HepG2 (cell line): ENCODE data around the gene TFPI. TPM values are rescaled to one million over a fixed set of nuclear protein-coding genes. Genes with fewer than 3 reads are reported as not detected.

Experiments
- ATAC-seq: fragments of 200-7000 bp; cut with Tn5 transposase; 3 replicates; pipeline ENCODE4 v1.9.1; 2020; ENCODE audit warnings: mild to moderate bottlenecking, moderate library complexity
- BruUV-seq: library from RNA; stranded (reverse); fragments of 400-500 nt; replicated peaks from 2 replicates; lab custom pipeline; 2021; lab: Mats Ljungman, UMichigan
- CTCF ChIA-PET: fragments of 300-600 bp; formaldehyde crosslinking; extraction: SDS; loops from one replicate; lab custom pipeline; 2021; ENCODE audit warnings: low total read pairs, inconsistent platforms, low intra/inter-chr PET ratio; lab: Yijun Ruan, JAX
- POLR2A ChIA-PET: fragments of 350-600 bp; sonication (Branson Sonifier 250); formaldehyde crosslinking; loops from one replicate; lab custom pipeline; 2020; ENCODE audit warnings: antibody characterized with exemption, inconsistent platforms; lab: Yijun Ruan, JAX
- DNase-seq: peaks from one replicate; pipeline ENCODE4 v3.0.0-alpha.2; 2015; ENCODE audit warnings: low spot score
- FAIRE-seq: peaks from 3 replicates; lab custom pipeline; 2011; peaks lifted over from hg19 to GRCh38; lab: Jason Lieb, UNC
- H2AFZ ChIP-seq: one replicate; pipeline ENCODE4 v1.6.1; 2011; ENCODE audit warnings: low read length, inconsistent platforms
- H3K27ac ChIP-seq: fragments of 300-600 bp; 3 replicates; pipeline ENCODE4 v1.8.0; 2011; ENCODE audit warnings: mixed run types, mild to moderate bottlenecking, mixed read lengths, low read length, inconsistent platforms; ENCODE audit not compliant: insufficient read depth; ENCODE audit errors: extremely low read length
- H3K27me3 ChIP-seq, 2 experiments: fragments of 200-600 bp in 1 of 2; 2 replicates in 1 of 2; 3 replicates in 1 of 2; pipeline versions ENCODE4 v1.6.0 to v1.8.0; 2011; ENCODE audit warnings: low read length in 2 of 2, mild to moderate bottlenecking in 2 of 2, moderate library complexity in 2 of 2, inconsistent platforms in 1 of 2; ENCODE audit not compliant: insufficient read depth in 2 of 2, control insufficient read depth in 1 of 2
- H3K36me3 ChIP-seq, 2 experiments: fragments of 200-600 bp in 1 of 2; replicated peaks in 1 of 2; 2 replicates in 1 of 2; 3 replicates in 1 of 2; pipeline versions ENCODE4 v1.5.1 to v1.8.0; 2011; ENCODE audit warnings: low read length in 2 of 2, inconsistent platforms in 1 of 2; ENCODE audit not compliant: insufficient read depth in 2 of 2, control insufficient read depth in 1 of 2
- H3K4me1 ChIP-seq: 2 replicates; pipeline ENCODE4 v1.5.1; 2012; ENCODE audit warnings: low read length, inconsistent platforms; ENCODE audit not compliant: insufficient read depth
- H3K4me2 ChIP-seq: 2 replicates; pipeline ENCODE4 v1.6.0; 2011; ENCODE audit warnings: low read depth, low read length, inconsistent platforms
- H3K4me3 ChIP-seq, 3 experiments: fragments of 200-600 bp in 1 of 3; sonication (generic), shearing (Covaris generic) in 1 of 3; replicated peaks in 1 of 3; 2 replicates each; pipeline ENCODE4 v1.5.1; 2011 to 2016; ENCODE audit warnings: low read length in 3 of 3, inconsistent platforms in 2 of 3, low read depth in 2 of 3, mild to moderate bottlenecking in 2 of 3, control low read depth in 1 of 3, mixed read lengths in 1 of 3; ENCODE audit not compliant: insufficient read depth in 1 of 3
- H3K79me2 ChIP-seq: one replicate; pipeline ENCODE4 v1.6.1; 2011; ENCODE audit warnings: low read length, inconsistent platforms; ENCODE audit not compliant: insufficient read depth
- H3K9ac ChIP-seq: 2 replicates; pipeline ENCODE4 v1.6.0; 2011; ENCODE audit warnings: mild to moderate bottlenecking, low read depth, low read length, inconsistent platforms; ENCODE audit not compliant: insufficient read depth
- H3K9me3 ChIP-seq: 2 replicates; pipeline ENCODE4 v1.5.1; 2012; ENCODE audit warnings: mild to moderate bottlenecking, low read length
- H4K20me1 ChIP-seq: 2 replicates; pipeline ENCODE4 v1.6.0; 2011; ENCODE audit warnings: inconsistent platforms, mild to moderate bottlenecking, low read length, moderate library complexity; ENCODE audit not compliant: insufficient read depth
- HNF1A ChIP-seq, 2 experiments: sonication (generic) in 1 of 2; formaldehyde crosslinking in 1 of 2; IDR thresholded peaks; 2 replicates each; pipeline versions ENCODE4 v1.4.0 to v1.6.1; 2016 to 2020; ENCODE audit warnings: borderline replicate concordance in 1 of 2, low read depth in 1 of 2, mild to moderate bottlenecking in 1 of 2, missing genetic modification reagents in 1 of 2
- ISL2 ChIP-seq: sonication (generic); formaldehyde crosslinking; IDR thresholded peaks from 2 replicates; pipeline ENCODE4 v1.5.0; 2020; ENCODE audit warnings: missing genetic modification reagents
- NFE2L2 ChIP-seq: fragments of 150-350 bp; IDR thresholded peaks from 2 replicates; pipeline ENCODE4 v1.6.1; 2014; ENCODE audit warnings: low read length
- PREB ChIP-seq: sonication (generic); formaldehyde crosslinking; IDR thresholded peaks from 2 replicates; pipeline ENCODE4 v1.4.0; 2020; ENCODE audit warnings: missing genetic modification reagents
- SYNCRIP ChIP-seq: fragments of 200-400 bp; formaldehyde crosslinking; IDR thresholded peaks from 2 replicates; pipeline ENCODE4 v1.6.1; 2018; ENCODE audit warnings: mild to moderate bottlenecking, low read depth, low read length; ENCODE audit not compliant: insufficient read depth
- TFE3 ChIP-seq: IDR thresholded peaks from 2 replicates; pipeline ENCODE4 v1.6.1; 2016
- THAP11 ChIP-seq: IDR thresholded peaks from 2 replicates; pipeline ENCODE4 v1.6.1; 2016; ENCODE audit warnings: missing biosample characterization, missing genetic modification reagents
- ZBED4 ChIP-seq: sonication (generic); formaldehyde crosslinking; IDR thresholded peaks from 2 replicates; pipeline ENCODE4 v1.4.0; 2020; ENCODE audit warnings: missing genetic modification reagents, borderline replicate concordance
- ZNF580 ChIP-seq: IDR thresholded peaks from 2 replicates; pipeline ENCODE4 v1.6.1; 2016; ENCODE audit warnings: low read depth, borderline replicate concordance
- ZNF607 ChIP-seq: sonication (generic); formaldehyde crosslinking; IDR thresholded peaks from 2 replicates; pipeline ENCODE4 v1.5.1; 2020; ENCODE audit warnings: missing genetic modification reagents, mild to moderate bottlenecking, borderline replicate concordance
- ZNF619 ChIP-seq: sonication (generic); formaldehyde crosslinking; IDR thresholded peaks from 2 replicates; pipeline ENCODE4 v1.4.0; 2020; ENCODE audit warnings: mild to moderate bottlenecking, missing genetic modification reagents
- WGBS: methylation state at CpG from one replicate; pipeline ENCODE4 v1.1.6; 2017; ENCODE audit warnings: low lambda C conversion rate; 5-methylcytosine and 5-hydroxymethylcytosine counted together
- in situ Hi-C: cut with HindIII; loops from 2 replicates; pipeline ENCODE4 v1.10.0; 2017; ENCODE audit warnings: low pct_unique_long_range_greater_than_20kb; ENCODE audit not compliant: extremely low pct_ligation_motif_present
- intact Hi-C: fragments of 100-400 bp; cut with micrococcal nuclease; formaldehyde crosslinking; loops from one replicate; pipeline ENCODE4 v1.10.0; 2022; ENCODE audit not compliant: unreplicated experiment
- polyA plus RNA-seq, 8 experiments: library from polyadenylated mRNA; depleted of rRNA in 3 of 8; stranded (reverse) in 7 of 8; unstranded in 1 of 8; fragments of >200 nt; fragmentation: Illumina TruSeq in 4 of 8; extraction: Trizol in 4 of 8; gene quantifications; 2 replicates each; pipeline versions ENCODE4 v1.2.1 to v1.2.3, GENCODE V29; 2011 to 2016; ENCODE audit warnings: low read depth in 4 of 8, missing spikeins in 1 of 8, mixed read lengths in 1 of 8; ENCODE audit not compliant: insufficient read depth in 1 of 8
- total RNA-seq, 5 experiments: library from RNA; depleted of rRNA; stranded (reverse); fragments of >200 nt; fragmentation: Illumina TruSeq; extraction: Trizol; gene quantifications; 2 replicates each; pipeline ENCODE4 v1.2.3, GENCODE V29; 2016; ENCODE audit warnings: low read depth in 1 of 5

TFPI gene
- total and polyA plus RNA-seq, 2 of the 13 experiments (the other 11 are each of a cell fraction or from before 2014, with no cell fraction given), result 301 to 436 TPM

- BruUV-seq, result no TSS peak
- H3K4me1 ChIP-seq, result peaks cover 34% of the 10 kb centered on the region
- intact Hi-C loops, result loop anchor here (1.0 to 5.0 kb wide), 5 partner anchors 26 to 1832 kb away; partner anchors contain the start of gene TFPI
- H3K27ac ChIP-seq, result no peak overlapping the region
- in situ Hi-C loops, result loop anchor here (5.0 to 25.0 kb wide), 3 partner anchors 262 to 932 kb away; no protein-coding TSS in a partner anchor
- CTCF ChIA-PET, result interaction anchor here (0.7 to 4.0 kb wide), 5 partner anchors 39 to 1832 kb away, joined by 3 to 258 read pairs (median 4); no protein-coding TSS in a partner anchor
- WGBS, result 19% methylated on average over 7 of the region's 7 CpGs
- DNase-seq (peak; percentile 76), ATAC-seq (0 out of 3 replicates have a peak, but pooled peaks have one; percentile 24), FAIRE-seq (peak; percentile 26)
- peak overlapping the region; percentile 83 for H3K4me2 ChIP-seq
- H3K9ac ChIP-seq, result peak overlapping the region; percentile 59
- no peaks in the 10 kb centered on the region for H3K9me3 ChIP-seq
- POLR2A ChIA-PET, result no interaction called here
- peak overlapping the region; percentile 96 for H2AFZ ChIP-seq
- no peaks in the 10 kb centered on the region for H3K79me2 ChIP-seq
- H3K4me3 ChIP-seq, result peak overlapping the region; percentile 11 to 60 (median 51); a peak in 3 of 6 replicates
- H3K36me3 ChIP-seq, result no peaks in the 10 kb centered on the region
- no peaks in the 10 kb centered on the region for H4K20me1 ChIP-seq
- no peaks in the 10 kb centered on the region for H3K27me3 ChIP-seq
- no peak for TF ChIP-seq ZNF580 (CRISPR knock-in tag)
- no peak for TF ChIP-seq THAP11 (CRISPR knock-in tag)
- TF ChIP-seq TFE3 (CRISPR knock-in tag), result no peak
- no peak for TF ChIP-seq HNF1A (IDR thresholded peaks at IDR 0.05; ENCODE audit: low read depth)
- TF ChIP-seq HNF1A (CRISPR knock-in tag; IDR thresholded peaks at IDR 0.05; ENCODE audit: borderline replicate concordance), result no peak
- TF ChIP-seq ZBED4 (CRISPR knock-in tag), result no peak
- TF ChIP-seq ZNF619 (CRISPR knock-in tag), result no peak
- no peak for TF ChIP-seq ZNF607 (CRISPR knock-in tag)
- no peak for TF ChIP-seq NFE2L2
- TF ChIP-seq PREB (CRISPR knock-in tag), result no peak
- TF ChIP-seq ISL2, result no peak
- TF ChIP-seq SYNCRIP, result no peak
These were observed 26.4 kb upstream of the TFPI start for GRCh38 chr2:187580462-187581124.
